WTC11 (cell line): ENCODE measurements around the gene SSBP2.

Source experiments
- ARID4B ChIP-seq: sonication (generic); formaldehyde crosslinking; IDR thresholded peaks from 2 replicates; pipeline ENCODE4 v1.8.0; 2023; ENCODE audit warnings: missing genetic modification reagents, mild to moderate bottlenecking, borderline replicate concordance
- ERG ChIP-seq: fragments of 250-450 bp; sonication (Bioruptor Pico); IDR thresholded peaks from 2 replicates; pipeline ENCODE4 v1.8.0; 2021; ENCODE audit warnings: mild to moderate bottlenecking
- ESRRA ChIP-seq: sonication (generic); formaldehyde crosslinking; IDR thresholded peaks from 2 replicates; pipeline ENCODE4 v1.8.1; 2022; ENCODE audit warnings: mild to moderate bottlenecking, missing genetic modification reagents, borderline replicate concordance
- NR2C2 ChIP-seq: sonication (generic); formaldehyde crosslinking; IDR thresholded peaks from 2 replicates; pipeline ENCODE4 v1.8.0; 2022; ENCODE audit warnings: mild to moderate bottlenecking, missing genetic modification reagents
- RELA ChIP-seq: sonication (generic); formaldehyde crosslinking; IDR thresholded peaks from 2 replicates; pipeline ENCODE4 v1.8.1; 2022; ENCODE audit warnings: missing genetic modification reagents, mild to moderate bottlenecking, borderline replicate concordance
- STAT6 ChIP-seq: sonication (generic); formaldehyde crosslinking; conservative IDR thresholded peaks from 2 replicates; pipeline ENCODE4 v1.8.1; 2023; ENCODE audit warnings: mild to moderate bottlenecking, low read depth, missing genetic modification reagents, moderate library complexity
- USF2 ChIP-seq: sonication (generic); formaldehyde crosslinking; IDR thresholded peaks from 2 replicates; pipeline ENCODE4 v1.8.1; 2023; ENCODE audit warnings: mild to moderate bottlenecking, missing genetic modification reagents, moderate library complexity
- ZBTB43 ChIP-seq: sonication (generic); formaldehyde crosslinking; IDR thresholded peaks from 2 replicates; pipeline ENCODE4 v1.8.1; 2023; ENCODE audit warnings: mild to moderate bottlenecking, missing genetic modification reagents
- ZNF121 ChIP-seq: sonication (generic); formaldehyde crosslinking; IDR thresholded peaks from 2 replicates; pipeline ENCODE4 v1.8.0; 2023; ENCODE audit warnings: missing genetic modification reagents
- ZNF671 ChIP-seq: fragments of 250-450 bp; sonication (Bioruptor Pico); IDR thresholded peaks from 2 replicates; pipeline ENCODE4 v1.8.0; 2021; ENCODE audit warnings: mild to moderate bottlenecking
- TF ChIP-seq, protein P1 (sequence below): fragments of 200-600 bp; IDR thresholded peaks from 2 replicates; pipeline ENCODE4 v1.8.0; 2022; ENCODE audit warnings: antibody characterized with exemption
- TF ChIP-seq, protein P2 (sequence below): sonication (generic); formaldehyde crosslinking; IDR thresholded peaks from 2 replicates; pipeline ENCODE4 v1.8.1; 2023; ENCODE audit warnings: mild to moderate bottlenecking, missing genetic modification reagents, moderate library complexity

DNA sequence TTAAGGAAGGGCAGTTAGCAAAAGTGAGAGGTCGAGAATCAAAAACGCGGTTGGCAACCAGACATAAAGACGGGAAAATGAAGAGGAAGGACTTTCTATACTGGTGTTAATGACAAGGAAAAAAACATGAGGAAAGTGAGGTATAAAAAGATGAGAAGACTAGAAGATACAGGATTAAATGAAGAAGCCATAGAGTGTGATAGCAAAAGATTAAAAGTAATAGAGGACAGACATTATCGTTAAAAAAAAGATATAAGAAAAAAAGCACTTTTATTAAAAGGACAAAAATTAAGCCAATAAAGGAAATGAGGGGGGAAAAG, 1.7 kb upstream of the SSBP2 start:
- no peak for TF ChIP-seq NR2C2 (CRISPR knock-in tag)
- no peak for TF ChIP-seq STAT6 (CRISPR knock-in tag)
- TF ChIP-seq, protein P1, sequence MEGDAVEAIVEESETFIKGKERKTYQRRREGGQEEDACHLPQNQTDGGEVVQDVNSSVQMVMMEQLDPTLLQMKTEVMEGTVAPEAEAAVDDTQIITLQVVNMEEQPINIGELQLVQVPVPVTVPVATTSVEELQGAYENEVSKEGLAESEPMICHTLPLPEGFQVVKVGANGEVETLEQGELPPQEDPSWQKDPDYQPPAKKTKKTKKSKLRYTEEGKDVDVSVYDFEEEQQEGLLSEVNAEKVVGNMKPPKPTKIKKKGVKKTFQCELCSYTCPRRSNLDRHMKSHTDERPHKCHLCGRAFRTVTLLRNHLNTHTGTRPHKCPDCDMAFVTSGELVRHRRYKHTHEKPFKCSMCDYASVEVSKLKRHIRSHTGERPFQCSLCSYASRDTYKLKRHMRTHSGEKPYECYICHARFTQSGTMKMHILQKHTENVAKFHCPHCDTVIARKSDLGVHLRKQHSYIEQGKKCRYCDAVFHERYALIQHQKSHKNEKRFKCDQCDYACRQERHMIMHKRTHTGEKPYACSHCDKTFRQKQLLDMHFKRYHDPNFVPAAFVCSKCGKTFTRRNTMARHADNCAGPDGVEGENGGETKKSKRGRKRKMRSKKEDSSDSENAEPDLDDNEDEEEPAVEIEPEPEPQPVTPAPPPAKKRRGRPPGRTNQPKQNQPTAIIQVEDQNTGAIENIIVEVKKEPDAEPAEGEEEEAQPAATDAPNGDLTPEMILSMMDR = no peak
- no peak for TF ChIP-seq USF2 (CRISPR knock-in tag)
- TF ChIP-seq, protein P2, sequence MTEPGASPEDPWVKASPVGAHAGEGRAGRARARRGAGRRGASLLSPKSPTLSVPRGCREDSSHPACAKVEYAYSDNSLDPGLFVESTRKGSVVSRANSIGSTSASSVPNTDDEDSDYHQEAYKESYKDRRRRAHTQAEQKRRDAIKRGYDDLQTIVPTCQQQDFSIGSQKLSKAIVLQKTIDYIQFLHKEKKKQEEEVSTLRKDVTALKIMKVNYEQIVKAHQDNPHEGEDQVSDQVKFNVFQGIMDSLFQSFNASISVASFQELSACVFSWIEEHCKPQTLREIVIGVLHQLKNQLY (CRISPR knock-in tag) = no peak
- no peak for TF ChIP-seq ARID4B (CRISPR knock-in tag)
- TF ChIP-seq ZBTB43 = no peak
- TF ChIP-seq ZNF121 (CRISPR knock-in tag) = no peak
- no peak for TF ChIP-seq RELA (CRISPR knock-in tag)
- TF ChIP-seq ZNF671 = no peak
- TF ChIP-seq ERG (CRISPR knock-in tag) = no peak
- TF ChIP-seq ESRRA (CRISPR knock-in tag) = no peak
